Thoracic aorta (tissue), 2 donors: ENCODE data around the gene BDH1. TPM values are rescaled to one million over a fixed set of nuclear protein-coding genes. Genes with fewer than 3 reads are reported as not detected.

Experiments
- ATAC-seq: fragments of 150-250 bp; one replicate; pipeline ENCODE4 v1.8.0; 2017; ENCODE audit warnings: low read depth; ENCODE audit not compliant: insufficient number of reproducible peaks, low FRiP score
- DNase-seq: peaks from one replicate; pipeline ENCODE4 v3.0.0-alpha.2; 2020; ENCODE audit warnings: low spot score
- H3K27ac ChIP-seq, 2 donors: fragments of 200-600 bp; sonication (generic); 1 replicate in 1 of 2; 2 replicates in 1 of 2; pipeline ENCODE4 v1.5.1; 2016; ENCODE audit warnings: mild to moderate bottlenecking in 2 of 2, moderate library complexity in 2 of 2
- H3K27me3 ChIP-seq: fragments of 200-600 bp; sonication (generic); replicated peaks from 2 replicates; pipeline ENCODE4 v1.6.0; 2016; ENCODE audit warnings: mild to moderate bottlenecking; ENCODE audit not compliant: insufficient read depth
- H3K36me3 ChIP-seq: fragments of 200-600 bp; sonication (generic); one replicate; pipeline ENCODE4 v1.5.1; 2016
- H3K4me1 ChIP-seq, 2 donors: fragments of 200-600 bp; sonication (generic); 1 replicate in 1 of 2; 2 replicates in 1 of 2; pipeline versions ENCODE4 v1.5.1 to v1.6.0; 2016; ENCODE audit warnings: low read depth in 2 of 2, mild to moderate bottlenecking in 1 of 2; ENCODE audit not compliant: control insufficient read depth in 1 of 2
- H3K4me3 ChIP-seq: fragments of 200-600 bp; sonication (generic); 2 replicates; pipeline ENCODE4 v1.5.1; 2016; ENCODE audit warnings: mild to moderate bottlenecking
- H3K9me3 ChIP-seq: fragments of 200-600 bp; sonication (generic); 2 replicates; pipeline ENCODE4 v1.5.1; 2016
- CTCF ChIP-seq: fragments of 200-600 bp; sonication (generic); IDR thresholded peaks from one replicate; pipeline ENCODE4 v1.5.1; 2019; ENCODE audit warnings: antibody characterized with exemption
- total RNA-seq, 2 donors: library from RNA; depleted of rRNA; stranded (reverse); fragments of >200 nt; gene quantifications; one replicate each; pipeline versions ENCODE4 v1.1.0 to v1.2.3, GENCODE V29; 2016

Gene BDH1
- total RNA-seq, 2 donors from 2014 or later: 5.3 to 15.4 TPM

GRCh38 chr3:197549261-197549885 is 6.4 kb downstream of the BDH1 start:
- DNase-seq: no peak
- no peak for ATAC-seq
- Histone ChIP-seq H3K4me3 (no peak overlapping the region), H3K4me1 (peaks cover 3 to 18% of the 10 kb centered on the region in 2 donors), H3K27ac (no peak overlapping the region), H3K27me3 (no peaks in the 10 kb centered on the region), H3K9me3 (no peaks in the 10 kb centered on the region), H3K36me3 (no peaks in the 10 kb centered on the region)
- no peak for TF ChIP-seq CTCF

DNA sequence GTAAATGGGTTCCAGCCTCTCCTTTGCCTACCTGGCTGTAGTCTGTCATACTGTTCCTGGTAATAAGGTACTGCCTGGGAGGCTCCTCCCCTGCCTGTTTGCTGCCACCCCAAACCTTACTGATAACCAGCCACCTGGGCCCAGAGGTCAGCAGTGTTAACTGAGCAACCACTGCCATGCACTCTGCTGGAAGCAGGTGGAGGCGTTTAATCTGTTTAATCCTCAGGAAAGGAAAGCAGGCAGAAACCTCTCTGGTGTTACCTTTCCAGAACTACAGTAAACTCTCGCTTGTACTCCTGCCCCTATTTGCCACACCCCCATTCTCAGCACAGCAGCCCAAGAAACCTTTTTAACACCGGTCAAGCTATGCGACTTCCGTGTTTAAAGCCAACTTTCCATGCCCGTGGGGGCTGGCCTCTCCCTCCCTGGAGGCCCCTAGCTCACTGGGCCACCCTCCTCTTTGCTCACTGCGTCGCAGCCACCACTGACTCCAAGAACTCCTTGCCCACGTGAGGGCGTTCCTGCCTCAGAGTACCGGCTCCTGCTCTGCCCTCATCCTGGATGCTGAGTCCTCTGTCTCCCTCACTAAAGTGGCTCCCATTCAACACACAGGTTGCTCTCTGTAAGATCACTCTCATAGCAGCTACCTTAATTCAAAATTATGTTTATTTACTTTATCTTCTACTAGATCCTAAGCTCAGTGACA is 8.3 kb downstream of the BDH1 start:
- ATAC-seq (no peak), DNase-seq (no peak)
- H3K4me1 ChIP-seq: peaks cover 0 to 12% of the 10 kb centered on the region in 2 donors
- H3K27me3 ChIP-seq: no peaks in the 10 kb centered on the region
- no peaks in the 10 kb centered on the region for H3K36me3 ChIP-seq
- H3K4me3 ChIP-seq: no peak overlapping the region
- no peak for TF ChIP-seq CTCF
- no peaks in the 10 kb centered on the region for H3K9me3 ChIP-seq
- no peak overlapping the region for H3K27ac ChIP-seq

DNA sequence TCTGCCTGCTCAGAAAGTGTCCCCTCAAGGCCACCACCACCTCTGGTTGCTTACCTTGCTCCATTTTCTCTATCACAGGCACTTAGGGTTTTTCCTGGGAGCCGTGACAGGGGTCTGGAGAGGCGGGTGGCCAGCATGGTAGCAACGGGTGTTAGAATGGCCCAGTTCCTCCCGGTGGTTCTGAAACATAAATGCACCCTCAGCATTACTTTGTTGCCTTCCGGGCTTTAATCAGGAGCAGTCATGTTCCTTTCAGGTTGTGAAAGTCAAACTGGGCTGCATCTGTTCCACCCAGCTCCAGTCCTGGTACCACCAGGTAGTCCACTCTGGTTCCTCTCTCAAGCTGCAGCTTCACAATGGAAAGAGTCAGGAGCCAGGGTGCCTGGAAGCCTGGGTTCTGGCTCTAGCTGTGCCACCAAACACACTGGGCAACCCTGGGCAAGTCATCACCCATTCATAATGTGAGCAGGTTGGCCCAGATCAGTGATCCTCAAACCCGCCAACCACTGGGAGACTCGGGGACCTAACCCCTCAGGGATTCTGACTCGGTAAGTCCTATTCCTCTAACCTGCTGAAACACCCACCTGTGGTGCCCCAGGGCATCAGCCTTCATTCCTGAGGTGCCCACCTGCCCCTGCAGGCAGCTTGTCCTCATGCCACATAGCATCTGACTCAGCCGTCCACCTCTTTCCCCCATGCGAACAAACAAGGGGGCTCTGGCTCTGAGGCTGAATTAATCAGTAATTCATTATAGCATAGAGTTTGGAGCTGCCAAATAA is 9.3 kb downstream of the BDH1 start:
- no peaks in the 10 kb centered on the region for H3K27me3 ChIP-seq
- TF ChIP-seq CTCF: no peak
- ATAC-seq (no peak), DNase-seq (no peak)
- peaks cover 0 to 12% of the 10 kb centered on the region in 2 donors for H3K4me1 ChIP-seq
- H3K4me3 ChIP-seq: no peak overlapping the region
- no peak overlapping the region for H3K27ac ChIP-seq
- no peaks in the 10 kb centered on the region for H3K9me3 ChIP-seq
- H3K36me3 ChIP-seq: no peaks in the 10 kb centered on the region

- Histone ChIP-seq H3K27ac (no peak overlapping the region), H3K36me3 (no peaks in the 10 kb centered on the region), H3K27me3 (no peaks in the 10 kb centered on the region), H3K4me3 (no peak overlapping the region), H3K4me1 (peaks cover 0 to 12% of the 10 kb centered on the region in 2 donors), H3K9me3 (no peaks in the 10 kb centered on the region)
- ATAC-seq (no peak), DNase-seq (no peak)
- TF ChIP-seq CTCF: no peak
Observed at GRCh38 chr3:197545571-197545970, 10.2 kb downstream of the BDH1 start.

- Histone ChIP-seq H3K27me3 (no peaks in the 10 kb centered on the region), H3K9me3 (no peaks in the 10 kb centered on the region), H3K4me3 (no peak overlapping the region), H3K36me3 (no peaks in the 10 kb centered on the region), H3K4me1 (peaks cover 0 to 11% of the 10 kb centered on the region in 2 donors), H3K27ac (no peak overlapping the region)
- ATAC-seq: no peak
- TF ChIP-seq CTCF: no peak
- DNase-seq: no peak
Observed at GRCh38 chr3:197545101-197545500, 10.7 kb downstream of the BDH1 start.
